OCI-LY1 (cell line): Measurements from ENCODE around the gene MT1X.

Experiments
- EZH2 ChIP-seq: fragments of 200-600 bp; sonication (generic), shearing (Covaris generic); IDR thresholded peaks from 2 replicates; pipeline ENCODE4 v1.8.0; 2017; ENCODE audit warnings: borderline replicate concordance, mixed run types, mild to moderate bottlenecking, antibody characterized with exemption, low read length, moderate library complexity, mixed read lengths
- TF ChIP-seq, protein P1 (sequence below): fragments of 200-600 bp; sonication (generic), shearing (Covaris generic); IDR thresholded peaks from 2 replicates; pipeline ENCODE4 v1.5.1; 2017; ENCODE audit warnings: mild to moderate bottlenecking, antibody characterized with exemption, low read length, moderate library complexity, mixed read lengths

DNA sequence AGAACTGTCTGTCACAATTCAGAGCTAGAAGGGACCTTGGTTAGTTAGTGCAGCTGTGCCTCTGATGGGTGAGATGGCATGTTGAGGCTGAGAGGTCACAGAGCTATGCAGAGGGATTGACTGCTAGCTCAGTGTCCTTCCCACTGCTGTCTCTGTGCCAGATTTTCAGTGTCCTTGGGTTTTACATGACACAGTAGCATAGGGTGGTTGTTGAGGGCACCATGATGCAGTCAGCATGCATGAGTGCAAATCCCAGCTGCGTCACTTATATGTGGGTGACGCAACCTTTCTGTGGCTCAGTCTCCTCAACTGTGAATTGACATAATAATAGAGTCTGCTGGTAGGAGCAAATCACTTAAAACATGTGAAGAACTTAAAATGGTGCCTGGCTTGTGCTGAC lies 41.1 kb upstream of the MT1X start:
- TF ChIP-seq, protein P1, sequence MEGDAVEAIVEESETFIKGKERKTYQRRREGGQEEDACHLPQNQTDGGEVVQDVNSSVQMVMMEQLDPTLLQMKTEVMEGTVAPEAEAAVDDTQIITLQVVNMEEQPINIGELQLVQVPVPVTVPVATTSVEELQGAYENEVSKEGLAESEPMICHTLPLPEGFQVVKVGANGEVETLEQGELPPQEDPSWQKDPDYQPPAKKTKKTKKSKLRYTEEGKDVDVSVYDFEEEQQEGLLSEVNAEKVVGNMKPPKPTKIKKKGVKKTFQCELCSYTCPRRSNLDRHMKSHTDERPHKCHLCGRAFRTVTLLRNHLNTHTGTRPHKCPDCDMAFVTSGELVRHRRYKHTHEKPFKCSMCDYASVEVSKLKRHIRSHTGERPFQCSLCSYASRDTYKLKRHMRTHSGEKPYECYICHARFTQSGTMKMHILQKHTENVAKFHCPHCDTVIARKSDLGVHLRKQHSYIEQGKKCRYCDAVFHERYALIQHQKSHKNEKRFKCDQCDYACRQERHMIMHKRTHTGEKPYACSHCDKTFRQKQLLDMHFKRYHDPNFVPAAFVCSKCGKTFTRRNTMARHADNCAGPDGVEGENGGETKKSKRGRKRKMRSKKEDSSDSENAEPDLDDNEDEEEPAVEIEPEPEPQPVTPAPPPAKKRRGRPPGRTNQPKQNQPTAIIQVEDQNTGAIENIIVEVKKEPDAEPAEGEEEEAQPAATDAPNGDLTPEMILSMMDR: no peak
- TF ChIP-seq EZH2: no peak
